ENCODE results near the gene PDZK1IP1.

Gene PDZK1IP1

DNA sequence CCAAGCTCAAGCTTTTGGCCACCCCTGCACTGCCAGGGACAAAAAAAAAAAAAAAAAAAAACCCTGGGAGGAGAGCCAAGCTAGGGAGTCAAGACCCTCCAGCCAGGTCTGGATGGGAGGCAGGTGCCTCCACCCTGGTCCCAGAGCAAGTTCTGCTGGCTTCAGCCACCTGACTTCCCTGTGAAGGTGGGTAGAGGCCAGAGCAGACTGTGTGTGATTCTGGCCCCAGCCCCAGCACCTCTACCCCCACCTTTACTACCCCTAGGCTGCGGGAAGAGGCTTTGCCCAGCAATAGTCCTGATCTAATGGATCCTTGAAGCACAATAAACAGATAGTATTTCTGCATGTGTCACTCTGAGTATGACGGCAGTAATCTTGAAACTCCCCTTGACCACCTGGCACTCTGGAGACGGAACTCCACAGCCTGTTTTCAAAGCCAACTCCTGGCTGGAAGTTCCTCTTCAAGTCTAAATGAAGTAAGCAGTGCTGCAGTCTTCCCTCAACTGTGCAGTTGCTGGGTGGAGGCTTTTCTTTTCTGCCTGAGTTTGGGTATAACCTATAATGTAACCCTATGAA, 9.8 kb downstream of the PDZK1IP1 start:
- TF ChIP-seq, protein P1, sequence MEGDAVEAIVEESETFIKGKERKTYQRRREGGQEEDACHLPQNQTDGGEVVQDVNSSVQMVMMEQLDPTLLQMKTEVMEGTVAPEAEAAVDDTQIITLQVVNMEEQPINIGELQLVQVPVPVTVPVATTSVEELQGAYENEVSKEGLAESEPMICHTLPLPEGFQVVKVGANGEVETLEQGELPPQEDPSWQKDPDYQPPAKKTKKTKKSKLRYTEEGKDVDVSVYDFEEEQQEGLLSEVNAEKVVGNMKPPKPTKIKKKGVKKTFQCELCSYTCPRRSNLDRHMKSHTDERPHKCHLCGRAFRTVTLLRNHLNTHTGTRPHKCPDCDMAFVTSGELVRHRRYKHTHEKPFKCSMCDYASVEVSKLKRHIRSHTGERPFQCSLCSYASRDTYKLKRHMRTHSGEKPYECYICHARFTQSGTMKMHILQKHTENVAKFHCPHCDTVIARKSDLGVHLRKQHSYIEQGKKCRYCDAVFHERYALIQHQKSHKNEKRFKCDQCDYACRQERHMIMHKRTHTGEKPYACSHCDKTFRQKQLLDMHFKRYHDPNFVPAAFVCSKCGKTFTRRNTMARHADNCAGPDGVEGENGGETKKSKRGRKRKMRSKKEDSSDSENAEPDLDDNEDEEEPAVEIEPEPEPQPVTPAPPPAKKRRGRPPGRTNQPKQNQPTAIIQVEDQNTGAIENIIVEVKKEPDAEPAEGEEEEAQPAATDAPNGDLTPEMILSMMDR (IDR thresholded peaks at IDR 0.05), result no peak
- H3K36me3 ChIP-seq, result no peaks in the 10 kb centered on the region
- peaks cover 47% of the 10 kb centered on the region for H3K27me3 ChIP-seq
- no peak overlapping the region for H3K27ac ChIP-seq
- H3K4me3 ChIP-seq (ENCODE audit: low read depth in 1 of 2, low read length in 1 of 2), result no peak overlapping the region
- H3K4me1 ChIP-seq (ENCODE audit: control insufficient read depth in 1 of 2, insufficient read depth in 1 of 2, low read depth in 1 of 2, low read length in 1 of 2), result peaks cover 4 to 6% of the 10 kb centered on the region in 2 experiments
- H3K9me3 ChIP-seq, result no peaks in the 10 kb centered on the region

DNA sequence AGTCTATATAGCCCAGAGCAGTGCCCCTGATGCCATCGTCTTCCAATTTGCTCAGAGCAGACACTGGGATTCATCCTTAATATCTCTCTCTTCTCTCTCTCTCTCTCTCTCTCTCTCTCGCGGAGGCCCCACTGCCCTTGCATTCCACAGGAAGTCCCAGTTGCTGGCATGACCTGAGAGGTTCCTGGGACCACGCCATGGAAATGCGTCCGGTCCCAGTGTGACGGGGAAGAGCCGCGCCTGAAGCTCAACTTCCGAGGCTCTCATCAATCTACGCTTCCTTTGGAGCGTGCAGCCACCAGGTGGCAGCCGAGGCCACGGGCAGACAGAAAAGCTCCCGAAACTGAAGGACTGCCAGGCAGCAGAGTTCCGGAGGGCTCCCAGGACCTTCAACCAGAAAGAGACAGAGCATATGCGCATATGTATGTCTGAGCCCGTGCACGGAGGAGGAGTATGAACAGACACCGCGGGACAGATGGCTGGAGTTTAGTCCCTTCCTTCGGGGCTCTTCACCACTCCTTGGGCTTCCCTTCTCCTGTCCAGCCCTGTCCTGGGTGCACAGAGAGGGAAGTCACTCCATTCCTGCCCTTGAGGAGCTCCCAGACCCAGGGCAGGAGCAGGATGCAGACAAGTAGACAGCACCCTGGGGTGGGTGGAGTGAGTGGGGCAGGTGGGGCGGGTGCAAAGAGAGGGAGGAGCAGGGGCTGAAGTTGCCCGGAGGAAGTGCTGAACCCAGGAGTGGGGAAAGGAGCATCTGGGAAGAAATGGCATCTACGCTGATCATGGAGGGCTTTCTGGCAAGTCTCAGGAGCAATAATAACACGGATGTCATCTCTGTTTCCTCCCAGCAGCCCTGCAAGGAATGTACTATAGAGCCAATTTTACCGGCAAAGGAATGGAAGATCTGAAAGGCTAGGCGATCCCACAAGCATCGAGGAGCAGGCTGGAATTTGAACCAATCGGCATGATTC, 10.5 kb downstream of the PDZK1IP1 start:
- TF ChIP-seq, protein P1 (IDR thresholded peaks at IDR 0.05), result no peak
- Histone ChIP-seq H3K27me3 (peaks cover 52% of the 10 kb centered on the region), H3K27ac (no peak overlapping the region), H3K4me3 (ENCODE audit: low read depth in 1 of 2, low read length in 1 of 2) (peak overlapping the region; percentile 15 to 21), H3K4me1 (ENCODE audit: control insufficient read depth in 1 of 2, insufficient read depth in 1 of 2, low read depth in 1 of 2, low read length in 1 of 2) (peaks cover 4 to 6% of the 10 kb centered on the region in 2 experiments), H3K9me3 (no peaks in the 10 kb centered on the region), H3K36me3 (no peaks in the 10 kb centered on the region)

DNA sequence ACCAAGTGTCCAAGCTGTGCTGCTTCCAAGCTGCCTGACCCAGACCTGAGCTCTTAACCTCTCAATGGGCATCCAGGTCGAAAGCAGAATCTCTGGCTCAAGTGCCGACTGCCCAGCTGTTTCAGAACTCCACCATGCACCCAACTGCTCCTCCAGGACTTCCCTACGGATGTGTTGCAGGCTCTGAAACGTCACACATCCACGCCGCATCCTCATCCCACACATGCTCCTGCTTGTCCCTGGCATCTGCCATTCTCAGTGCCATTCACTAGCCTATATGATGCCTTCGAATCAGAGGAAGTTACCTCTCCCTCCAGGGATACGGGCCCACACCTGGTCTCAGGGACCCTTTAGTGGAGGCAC, 11.2 kb downstream of the PDZK1IP1 start:
- Histone ChIP-seq H3K4me1 (ENCODE audit: control insufficient read depth in 1 of 2, insufficient read depth in 1 of 2, low read depth in 1 of 2, low read length in 1 of 2) (peaks cover 4 to 6% of the 10 kb centered on the region in 2 experiments), H3K27me3 (peaks cover 52% of the 10 kb centered on the region), H3K27ac (no peak overlapping the region), H3K9me3 (no peaks in the 10 kb centered on the region), H3K4me3 (ENCODE audit: low read depth in 1 of 2, low read length in 1 of 2) (no peak overlapping the region), H3K36me3 (no peaks in the 10 kb centered on the region)
- TF ChIP-seq, protein P1 (IDR thresholded peaks at IDR 0.05), result no peak

DNA sequence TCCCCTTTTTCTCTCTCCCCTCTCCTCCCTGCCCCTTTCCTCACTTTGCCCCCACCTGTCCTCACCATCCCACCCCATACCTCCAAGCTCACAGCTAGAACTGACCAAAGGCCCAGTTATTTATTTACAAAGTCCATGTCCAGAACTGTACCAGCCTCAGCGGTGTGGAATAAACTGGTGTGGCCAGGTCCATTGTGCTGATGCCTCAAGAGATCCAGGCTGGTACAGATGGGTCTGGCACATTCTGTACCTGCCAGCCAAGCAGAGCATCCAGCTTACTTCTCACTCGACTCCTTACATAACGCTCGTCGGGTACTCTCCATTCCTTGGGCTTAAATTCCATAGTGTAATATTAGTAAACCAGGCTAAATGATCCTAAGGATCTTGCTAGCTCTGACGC, 11.8 kb downstream of the PDZK1IP1 start:
- H3K27ac ChIP-seq, result no peak overlapping the region
- H3K36me3 ChIP-seq, result no peaks in the 10 kb centered on the region
- TF ChIP-seq, protein P1 (IDR thresholded peaks at IDR 0.05), result no peak
- H3K4me1 ChIP-seq (ENCODE audit: control insufficient read depth in 1 of 2, insufficient read depth in 1 of 2, low read depth in 1 of 2, low read length in 1 of 2), result peaks cover 4 to 6% of the 10 kb centered on the region in 2 experiments
- H3K27me3 ChIP-seq, result peaks cover 45% of the 10 kb centered on the region
- no peak overlapping the region for H3K4me3 ChIP-seq (ENCODE audit: low read depth in 1 of 2, low read length in 1 of 2)
- no peaks in the 10 kb centered on the region for H3K9me3 ChIP-seq

DNA sequence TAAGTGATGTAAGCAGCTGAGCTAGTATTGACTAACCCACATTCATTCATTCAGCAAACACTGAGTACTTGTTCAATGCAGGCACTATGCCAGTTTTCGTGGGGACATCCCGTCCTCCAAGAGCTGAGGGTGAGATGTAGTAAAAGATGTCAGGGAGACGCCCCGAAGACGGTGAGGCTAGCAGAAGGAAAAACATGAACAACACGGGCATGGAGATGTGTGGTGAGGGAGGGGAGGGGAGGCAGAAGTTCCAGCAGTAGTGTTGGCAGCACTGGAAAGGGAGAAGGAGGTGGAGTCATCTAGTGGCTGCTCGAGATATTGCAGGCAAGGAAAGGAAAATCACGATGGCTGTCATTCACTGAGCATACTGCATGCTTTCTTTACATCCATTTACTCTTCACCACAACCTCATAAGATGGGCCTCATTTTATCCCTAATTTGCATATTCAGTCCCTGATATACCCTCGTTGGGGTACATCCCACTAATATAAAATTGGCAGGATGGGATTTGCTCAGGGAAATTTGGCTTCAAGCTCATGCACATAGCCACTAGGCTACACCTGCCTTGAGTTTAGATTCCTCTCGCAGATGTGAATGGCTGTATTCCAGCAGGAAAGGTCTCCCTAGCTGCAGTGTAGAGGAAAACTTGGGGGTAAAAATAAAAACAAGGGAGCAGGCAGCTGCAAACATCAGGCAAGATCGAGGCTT, 14.5 kb downstream of the PDZK1IP1 start:
- no peak overlapping the region for H3K27ac ChIP-seq
- no peaks in the 10 kb centered on the region for H3K36me3 ChIP-seq
- no peaks in the 10 kb centered on the region for H3K9me3 ChIP-seq
- peaks cover 4 to 6% of the 10 kb centered on the region in 2 experiments for H3K4me1 ChIP-seq (ENCODE audit: control insufficient read depth in 1 of 2, insufficient read depth in 1 of 2, low read depth in 1 of 2, low read length in 1 of 2)
- TF ChIP-seq, protein P1 (IDR thresholded peaks at IDR 0.05), result peak; percentile 76
- H3K4me3 ChIP-seq (ENCODE audit: low read depth in 1 of 2, low read length in 1 of 2), result no peak overlapping the region
- H3K27me3 ChIP-seq, result peaks cover 19% of the 10 kb centered on the region

Measured in neutrophil (primary cell).